Muscle layer of colon (tissue), 2 donors: ENCODE measurements around the gene AMZ1.
"Not testable (repeated sequence)": the region's sequence is repeated elsewhere in the genome, so short reads cannot be mapped to it uniquely, and the experiment has no call there.

Experiments used
- H3K27ac ChIP-seq: one replicate; pipeline ENCODE4 v1.7.0; 2013; ENCODE audit warnings: low read depth, mild to moderate bottlenecking, low read length, moderate library complexity
- H3K27me3 ChIP-seq, 2 donors: one replicate each; pipeline ENCODE4 v1.7.0; 2013; ENCODE audit warnings: low read length in 2 of 2, mild to moderate bottlenecking in 2 of 2; ENCODE audit not compliant: insufficient read depth in 2 of 2, control insufficient read depth in 1 of 2
- H3K36me3 ChIP-seq: one replicate; pipeline ENCODE4 v1.7.0; 2013; ENCODE audit warnings: mild to moderate bottlenecking, low read length; ENCODE audit not compliant: insufficient read depth
- H3K4me1 ChIP-seq: one replicate; pipeline ENCODE4 v1.7.0; 2013; ENCODE audit warnings: mild to moderate bottlenecking, low read length; ENCODE audit not compliant: insufficient read depth
- H3K4me3 ChIP-seq, 2 donors: one replicate each; pipeline ENCODE4 v1.7.0; 2013; ENCODE audit warnings: low read length in 2 of 2, low read depth in 1 of 2, mild to moderate bottlenecking in 1 of 2, moderate library complexity in 1 of 2
- H3K9ac ChIP-seq: one replicate; pipeline ENCODE4 v1.7.0; 2013; ENCODE audit warnings: low read length
- H3K9me3 ChIP-seq: one replicate; pipeline ENCODE4 v1.7.0; 2013; ENCODE audit warnings: mild to moderate bottlenecking, low read length
- donor health status: abdominal sarcoma.
- donor health status: Adenocarcinoma of cecum.

Gene AMZ1

GRCh38 chr7:2678454-2678853 lies 9.5 kb upstream of the AMZ1 start:
- H3K4me3 ChIP-seq, H3K27ac ChIP-seq, H3K9ac ChIP-seq, H3K36me3 ChIP-seq, H3K9me3 ChIP-seq, H3K4me1 ChIP-seq: not testable (repeated sequence)
- peaks cover 0 to 33% of the 10 kb centered on the region in 2 donors for H3K27me3 ChIP-seq

- H3K36me3 ChIP-seq, H3K27ac ChIP-seq, H3K9ac ChIP-seq, H3K4me1 ChIP-seq, H3K9me3 ChIP-seq, H3K4me3 ChIP-seq: not testable (repeated sequence)
- H3K27me3 ChIP-seq: peaks cover 0 to 36% of the 10 kb centered on the region in 2 donors
Observed at GRCh38 chr7:2679135-2680127, 8.6 kb upstream of the AMZ1 start.

DNA sequence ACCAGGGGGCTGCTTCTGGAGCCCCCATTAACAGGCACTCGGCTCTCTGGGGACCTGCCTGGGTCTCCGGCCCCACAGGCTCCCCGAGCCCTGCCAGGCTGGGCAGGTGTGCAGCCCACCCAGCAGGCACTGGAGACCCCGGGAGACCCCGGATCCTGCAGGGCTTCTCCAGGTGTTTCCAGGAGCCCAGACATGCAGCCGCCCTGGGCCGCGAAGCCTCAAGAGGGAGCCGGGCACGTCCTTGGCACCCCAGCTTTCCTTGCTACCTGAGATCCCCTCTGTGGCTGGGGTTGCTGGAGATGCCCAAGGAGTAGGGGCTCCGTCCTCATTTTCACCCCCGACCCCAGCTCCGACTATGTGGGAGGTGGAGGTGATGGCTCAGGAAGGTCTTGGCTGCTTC lies 7.7 kb upstream of the AMZ1 start:
- Histone ChIP-seq H3K36me3 (no peaks in the 10 kb centered on the region), H3K9ac (no peak overlapping the region), H3K4me1 (no peaks in the 10 kb centered on the region), H3K27me3 (peaks cover 0 to 39% of the 10 kb centered on the region in 2 donors), H3K27ac (no peak overlapping the region), H3K9me3 (no peaks in the 10 kb centered on the region), H3K4me3 (no peak overlapping the region)

DNA sequence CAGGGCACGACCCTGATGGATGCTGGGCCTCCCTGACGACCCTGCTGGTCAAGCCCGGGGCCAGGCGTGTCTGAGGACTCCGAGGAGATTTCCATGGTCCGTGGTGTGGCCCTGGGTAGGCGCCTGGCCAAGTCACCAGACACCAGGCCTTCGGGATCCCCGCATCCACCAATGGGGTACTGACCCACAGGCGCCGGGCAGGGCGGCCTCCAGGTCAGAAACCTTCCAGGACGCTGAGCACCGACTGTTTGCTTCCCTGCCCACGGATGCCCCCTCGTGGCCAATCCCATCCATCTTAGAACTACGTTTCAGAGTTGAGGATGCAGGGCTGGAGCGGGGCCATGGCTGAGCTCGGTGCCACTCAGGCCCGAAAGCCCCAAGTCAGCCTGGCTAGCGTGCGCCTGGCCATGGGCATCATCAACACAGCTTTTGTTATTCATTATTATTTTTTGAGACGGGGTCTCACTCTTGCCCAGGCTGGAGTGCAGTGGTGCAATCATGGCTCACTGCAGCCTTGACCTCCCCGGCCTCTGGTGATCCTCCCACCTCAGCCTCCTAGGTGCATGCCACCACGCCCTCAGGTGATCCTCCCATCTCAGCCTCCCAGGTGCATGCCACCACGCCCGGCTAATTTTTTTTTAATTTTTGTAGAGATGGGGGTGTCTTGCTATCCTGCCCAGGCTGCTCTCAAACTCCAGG lies 7.1 kb upstream of the AMZ1 start:
- Histone ChIP-seq H3K27me3 (peaks cover 0 to 39% of the 10 kb centered on the region in 2 donors), H3K9ac (no peak overlapping the region)

DNA sequence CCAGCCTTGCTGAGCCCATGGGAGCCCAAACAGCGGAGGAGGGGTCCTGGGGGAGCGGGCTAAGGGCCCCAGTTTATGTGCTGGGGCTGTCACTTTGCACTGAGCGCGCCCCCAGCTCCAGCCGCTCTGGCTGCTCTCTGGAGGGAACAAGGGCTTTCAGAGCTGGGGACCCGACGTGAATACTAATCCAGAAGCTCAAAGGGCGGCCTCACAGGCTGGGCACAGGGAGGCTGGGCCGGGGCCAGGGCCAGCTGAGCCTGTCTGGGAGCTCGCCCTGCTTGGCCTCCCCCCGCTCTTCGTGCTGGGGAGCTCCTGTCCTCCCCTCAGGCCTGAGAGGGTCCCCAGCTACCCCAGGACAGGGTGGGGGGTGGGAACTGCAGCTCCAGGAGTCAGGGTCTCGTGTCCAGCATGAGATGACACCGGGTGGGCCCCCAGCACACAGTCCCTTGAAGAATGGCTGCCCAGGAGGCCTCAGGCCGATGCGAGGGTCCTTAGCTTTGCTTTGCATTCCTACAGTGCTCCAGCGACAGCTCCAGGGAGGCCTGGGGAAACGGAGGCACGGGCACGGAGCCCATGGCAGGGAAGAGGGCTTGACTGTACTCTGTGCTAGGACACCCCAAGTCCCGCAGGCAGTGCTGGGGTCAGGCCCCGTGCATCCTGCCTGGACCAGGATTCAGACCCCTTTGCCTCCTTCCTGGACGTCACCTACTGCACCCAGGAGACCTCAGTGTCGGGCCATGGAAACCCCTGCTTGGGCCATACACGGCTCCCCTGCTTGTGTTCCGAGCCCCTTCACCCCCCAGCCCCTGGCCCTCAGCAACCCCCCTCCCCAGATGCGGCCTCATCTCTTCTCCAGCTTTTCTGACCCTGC lies 5.8 kb upstream of the AMZ1 start:
- Histone ChIP-seq H3K4me1 (no peaks in the 10 kb centered on the region), H3K9ac (no peak overlapping the region), H3K36me3 (no peaks in the 10 kb centered on the region), H3K27me3 (peaks cover 2 to 51% of the 10 kb centered on the region in 2 donors), H3K27ac (no peak overlapping the region), H3K4me3 (no peak overlapping the region), H3K9me3 (no peaks in the 10 kb centered on the region)

More for the DNA sequence above, 7.1 kb upstream of the AMZ1 start:
- no peak overlapping the region for H3K4me3 ChIP-seq
- H3K4me1 ChIP-seq: no peaks in the 10 kb centered on the region
- no peak overlapping the region for H3K27ac ChIP-seq
- no peaks in the 10 kb centered on the region for H3K9me3 ChIP-seq
- H3K36me3 ChIP-seq: no peaks in the 10 kb centered on the region

- Histone ChIP-seq H3K4me1 (peaks cover 4% of the 10 kb centered on the region), H3K27ac (no peak overlapping the region), H3K9ac (no peak overlapping the region), H3K4me3 (no peak overlapping the region), H3K36me3 (no peaks in the 10 kb centered on the region), H3K27me3 (peaks cover 8 to 70% of the 10 kb centered on the region in 2 donors), H3K9me3 (no peaks in the 10 kb centered on the region)
Observed at GRCh38 chr7:2684501-2684900, 3.5 kb upstream of the AMZ1 start.

- H3K4me3 ChIP-seq: no peak overlapping the region
- H3K27me3 ChIP-seq: peaks cover 8 to 58% of the 10 kb centered on the region in 2 donors
- H3K4me1 ChIP-seq: peaks cover 4% of the 10 kb centered on the region
- H3K9ac ChIP-seq: no peak overlapping the region
- H3K36me3 ChIP-seq: no peaks in the 10 kb centered on the region
- H3K9me3 ChIP-seq: no peaks in the 10 kb centered on the region
- no peak overlapping the region for H3K27ac ChIP-seq
Observed at GRCh38 chr7:2686101-2686500, 1.9 kb upstream of the AMZ1 start.

DNA sequence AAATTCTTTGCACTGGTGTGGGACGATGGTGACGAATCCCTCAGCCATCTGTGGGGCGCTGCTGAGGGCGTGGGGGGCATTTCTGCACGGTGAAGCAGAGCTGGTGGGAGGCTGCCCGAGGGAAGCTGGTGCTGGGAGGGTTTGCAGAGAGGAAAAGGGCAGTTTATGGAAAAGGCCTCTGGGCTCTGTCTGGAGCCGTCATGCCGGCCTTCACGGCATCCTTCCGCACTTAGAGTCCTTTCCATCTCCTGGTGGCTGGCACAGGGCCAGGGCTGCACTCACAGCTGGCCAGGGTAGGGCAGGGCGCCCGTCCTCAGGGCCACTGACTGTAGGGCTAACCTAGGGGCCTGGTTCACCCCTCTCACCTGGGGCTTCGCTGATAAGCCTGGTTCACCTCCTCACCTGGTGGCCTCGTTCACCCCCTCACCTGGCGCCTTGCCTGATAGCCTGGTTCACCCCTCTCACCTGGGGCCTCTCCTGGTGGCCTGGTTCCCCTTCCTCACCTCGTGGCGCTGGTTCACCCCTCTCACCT lies 598 bp upstream of the AMZ1 start:
- H3K36me3 ChIP-seq: no peaks in the 10 kb centered on the region
- peaks cover 4% of the 10 kb centered on the region for H3K4me1 ChIP-seq
- H3K27ac ChIP-seq: no peak overlapping the region
- H3K9me3 ChIP-seq: no peaks in the 10 kb centered on the region
- H3K4me3 ChIP-seq: no peak overlapping the region
- H3K27me3 ChIP-seq: peaks cover 8 to 48% of the 10 kb centered on the region in 2 donors
- no peak overlapping the region for H3K9ac ChIP-seq

- Histone ChIP-seq H3K9me3 (no peaks in the 10 kb centered on the region), H3K4me1 (peaks cover 4% of the 10 kb centered on the region), H3K27ac (no peak overlapping the region), H3K9ac (no peak overlapping the region), H3K36me3 (no peaks in the 10 kb centered on the region), H3K27me3 (peaks cover 8 to 43% of the 10 kb centered on the region in 2 donors), H3K4me3 (no peak overlapping the region)
Observed at GRCh38 chr7:2688409-2689342, 674 bp downstream of the AMZ1 start.

GRCh38 chr7:2689343-2689847 lies 1.4 kb downstream of the AMZ1 start:
- H3K36me3 ChIP-seq: no peaks in the 10 kb centered on the region
- no peak overlapping the region for H3K27ac ChIP-seq
- peaks cover 4% of the 10 kb centered on the region for H3K4me1 ChIP-seq
- H3K4me3 ChIP-seq: no peak overlapping the region
- H3K9me3 ChIP-seq: no peaks in the 10 kb centered on the region
- peaks cover 8 to 40% of the 10 kb centered on the region in 2 donors for H3K27me3 ChIP-seq
- no peak overlapping the region for H3K9ac ChIP-seq
